HCT116 (cell line): ENCODE results near the gene POU2AF1. TPM values are rescaled to one million over a fixed set of nuclear protein-coding genes. Genes with fewer than 3 reads are reported as not detected.

Experiments used
- ATAC-seq: fragments of 200-7000 bp; cut with Tn5 transposase; 2 replicates; pipeline ENCODE4 v1.9.1; 2020; ENCODE audit warnings: mild to moderate bottlenecking, moderate library complexity
- BruUV-seq: library from RNA; stranded (reverse); fragments of 400-500 nt; replicated peaks from 2 replicates; lab custom pipeline; 2021; lab: Mats Ljungman, UMichigan
- CTCF ChIA-PET: fragments of 300-600 bp; sonication (Branson Sonifier 250); formaldehyde crosslinking; loops from one replicate; lab custom pipeline; 2021; ENCODE audit warnings: antibody characterized with exemption; lab: Charles Lee
- POLR2A ChIA-PET: fragments of 300-600, 350-600 bp; sonication (Branson Sonifier 250); formaldehyde crosslinking; loops from one replicate; lab custom pipeline; 2021; ENCODE audit warnings: antibody characterized with exemption; lab: Charles Lee
- RAD21 ChIA-PET, 2 experiments: fragments of 300-600 bp; sonication (Branson Sonifier 250); formaldehyde crosslinking; loops; one replicate each; lab custom pipeline; 2023; ENCODE audit warnings: low total read pairs in 2 of 2; ENCODE audit not compliant: uncharacterized antibody in 2 of 2, unreplicated experiment in 2 of 2, low non-redundant PET in 1 of 2; lab: Charles Lee
- DNase-seq: peaks from one replicate; pipeline ENCODE4 v3.0.0-alpha.2; 2010; ENCODE audit warnings: low read depth, low spot score
- H2AFZ ChIP-seq: fragments of 200-600 bp; shearing (Covaris generic), sonication (generic); 2 replicates; pipeline ENCODE4 v1.6.1; 2017; ENCODE audit warnings: low read depth, mixed run types, mixed read lengths, antibody characterized with exemption, low read length; ENCODE audit not compliant: poor library complexity, severe bottlenecking
- H3K27ac ChIP-seq: 2 replicates; pipeline ENCODE4 v1.5.1; 2012; ENCODE audit warnings: low read depth, low read length
- H3K27me3 ChIP-seq: fragments of 200-600 bp; sonication (generic); 2 replicates; pipeline ENCODE4 v1.6.1; 2016; ENCODE audit warnings: mixed run types, low read length, mixed read lengths; ENCODE audit not compliant: insufficient read depth
- H3K36me3 ChIP-seq, 2 experiments: fragments of 200-500 bp in 1 of 2; fragments of 200-600 bp in 1 of 2; sonication (Bioruptor generic) in 1 of 2; sonication (generic) in 1 of 2; 2 replicates each; pipeline versions ENCODE4 v1.5.1 to v1.6.1; 2014 to 2016; ENCODE audit warnings: low read length in 2 of 2, inconsistent platforms in 1 of 2, mixed read lengths in 1 of 2, mixed run types in 1 of 2; ENCODE audit not compliant: insufficient read depth in 2 of 2, control insufficient read depth in 1 of 2
- H3K4me1 ChIP-seq, 2 experiments: fragments of 200-600 bp in 1 of 2; sonication (generic) in 1 of 2; 2 replicates each; pipeline versions ENCODE4 v1.5.1 to v1.6.1; 2012 to 2017; ENCODE audit warnings: low read length in 2 of 2, inconsistent platforms in 1 of 2, mild to moderate bottlenecking in 1 of 2, mixed read lengths in 1 of 2, mixed run types in 1 of 2, moderate library complexity in 1 of 2; ENCODE audit not compliant: insufficient read depth in 2 of 2, control insufficient read depth in 1 of 2
- H3K4me2 ChIP-seq: fragments of 200-600 bp; sonication (generic); 2 replicates; pipeline ENCODE4 v1.6.1; 2017; ENCODE audit warnings: mixed run types, low read length, mixed read lengths
- H3K4me3 ChIP-seq, 2 experiments: fragments of 200-600 bp in 1 of 2; sonication (generic) in 1 of 2; replicated peaks in 1 of 2; 2 replicates each; pipeline ENCODE4 v1.5.1; 2011 to 2016; ENCODE audit warnings: low read length in 2 of 2, control low read depth in 1 of 2, low read depth in 1 of 2, mild to moderate bottlenecking in 1 of 2, mixed read lengths in 1 of 2, mixed run types in 1 of 2
- H3K79me2 ChIP-seq: fragments of 200-600 bp; sonication (generic); 2 replicates; pipeline ENCODE4 v1.6.1; 2017; ENCODE audit warnings: mild to moderate bottlenecking, mixed run types, low read length, moderate library complexity, mixed read lengths; ENCODE audit not compliant: insufficient read depth
- H3K9ac ChIP-seq: fragments of 200-600 bp; sonication (generic); 2 replicates; pipeline ENCODE4 v1.6.1; 2016; ENCODE audit warnings: low read length, mixed read lengths
- H3K9me2 ChIP-seq: fragments of 200-600 bp; sonication (generic), shearing (Covaris generic); 2 replicates; pipeline ENCODE4 v1.6.1; 2017; ENCODE audit warnings: mixed run types, mild to moderate bottlenecking, moderate library complexity; ENCODE audit not compliant: insufficient read depth
- H3K9me3 ChIP-seq, 2 experiments: fragments of 200-500 bp in 1 of 2; fragments of 200-600 bp in 1 of 2; sonication (Bioruptor generic) in 1 of 2; sonication (generic) in 1 of 2; 2 replicates each; pipeline ENCODE4 v1.6.1; 2014 to 2017; ENCODE audit warnings: low read length in 2 of 2, mixed read lengths in 2 of 2, inconsistent platforms in 1 of 2, low read depth in 1 of 2, mild to moderate bottlenecking in 1 of 2, mixed run types in 1 of 2, moderate library complexity in 1 of 2; ENCODE audit not compliant: control insufficient read depth in 1 of 2, insufficient read depth in 1 of 2
- H4K20me1 ChIP-seq: fragments of 200-600 bp; sonication (generic), shearing (Covaris generic); 2 replicates; pipeline ENCODE4 v1.6.1; 2017; ENCODE audit warnings: mixed run types, mild to moderate bottlenecking, moderate library complexity; ENCODE audit not compliant: insufficient read depth
- CEBPB ChIP-seq: IDR thresholded peaks from 2 replicates; pipeline ENCODE4 v1.6.1; 2012; ENCODE audit warnings: low read depth
- CTCF ChIP-seq, 3 experiments: fragments of 200-600 bp in 1 of 3; sonication (generic) in 1 of 3; IDR thresholded peaks in 2 of 3; conservative IDR thresholded peaks in 1 of 3; 2 replicates each; pipeline ENCODE4 v1.5.1; 2012 to 2017; ENCODE audit warnings: low read depth in 2 of 3, low read length in 2 of 3, antibody characterized with exemption in 1 of 3, borderline replicate concordance in 1 of 3, control low read depth in 1 of 3, mild to moderate bottlenecking in 1 of 3, mixed read lengths in 1 of 3, mixed run types in 1 of 3, moderate library complexity in 1 of 3; ENCODE audit not compliant: insufficient read depth in 1 of 3
- EGR1 ChIP-seq: IDR thresholded peaks from 2 replicates; pipeline ENCODE4 v1.6.1; 2012; ENCODE audit warnings: low read depth
- EZH2 ChIP-seq: fragments of 200-600 bp; sonication (generic); IDR thresholded peaks from 2 replicates; pipeline ENCODE4 v1.6.1; 2017; ENCODE audit warnings: antibody characterized with exemption, mixed run types
- EZH2phosphoT487 ChIP-seq: fragments of 200-600 bp; IDR thresholded peaks from 2 replicates; pipeline ENCODE4 v1.6.1; 2018; ENCODE audit warnings: antibody characterized with exemption, borderline replicate concordance
- FOSL1 ChIP-seq: IDR thresholded peaks from 2 replicates; pipeline ENCODE4 v1.6.1; 2012; ENCODE audit warnings: low read depth
- POLR2AphosphoS5 ChIP-seq: IDR thresholded peaks from 2 replicates; pipeline ENCODE4 v1.6.1; 2011; ENCODE audit warnings: mild to moderate bottlenecking, low read depth, low read length, moderate library complexity
- RAD21 ChIP-seq: IDR thresholded peaks from 2 replicates; pipeline ENCODE4 v1.6.1; 2012; ENCODE audit warnings: low read depth, mild to moderate bottlenecking
- SIN3A ChIP-seq: IDR thresholded peaks from 2 replicates; pipeline ENCODE4 v1.6.1; 2012; ENCODE audit warnings: low read depth
- SRF ChIP-seq: IDR thresholded peaks from 2 replicates; pipeline ENCODE4 v1.6.1; 2012; ENCODE audit warnings: low read depth
- YY1 ChIP-seq: IDR thresholded peaks from 2 replicates; pipeline ENCODE4 v1.6.1; 2011; ENCODE audit warnings: low read length, low read depth, moderate library complexity, mild to moderate bottlenecking; ENCODE audit not compliant: insufficient replicate concordance; ENCODE audit errors: extremely low read depth
- ZFX ChIP-seq: fragments of 450-650 bp; IDR thresholded peaks from 2 replicates; pipeline ENCODE4 v1.6.1; 2017
- ZNF274 ChIP-seq: fragments of 200-500 bp; sonication (Bioruptor generic); IDR thresholded peaks from 2 replicates; pipeline ENCODE4 v1.6.1; 2014; ENCODE audit warnings: mild to moderate bottlenecking, low read depth, low read length, inconsistent platforms
- intact Hi-C: fragments of 100-400 bp; cut with micrococcal nuclease; formaldehyde crosslinking; loops from 2 replicates; pipeline ENCODE4 v1.10.0; 2022
- total RNA-seq: library from RNA; stranded (reverse); gene quantifications from one replicate; pipeline ENCODE4 v1.2.1, GENCODE V29; 2021; ENCODE audit not compliant: unreplicated experiment

Gene POU2AF1
- total RNA-seq, 1 experiment from 2014 or later = 0.17 TPM

GRCh38 chr11:111336582-111337256 lies 42.4 kb downstream of the POU2AF1 start:
- CTCF ChIA-PET = no interaction called here

GRCh38 chr11:111336062-111336461 lies 43.0 kb downstream of the POU2AF1 start:
- no peak overlapping the region for H3K9ac ChIP-seq
- no peak overlapping the region for H3K4me3 ChIP-seq
- H2AFZ ChIP-seq = no peak overlapping the region
- ATAC-seq = no peak
- DNase-seq = no peak
- no peaks in the 10 kb centered on the region for H4K20me1 ChIP-seq
- no peaks in the 10 kb centered on the region for H3K79me2 ChIP-seq
- CTCF ChIA-PET = no interaction called here
- no TSS peak for BruUV-seq
- H3K27me3 ChIP-seq = peaks cover 6% of the 10 kb centered on the region; the same call in 1 of the 2 replicates
- no peak overlapping the region for H3K27ac ChIP-seq
- no peaks in the 10 kb centered on the region for H3K9me3 ChIP-seq
- RAD21 ChIA-PET = no interaction called here
- no peaks in the 10 kb centered on the region for H3K4me1 ChIP-seq
- POLR2A ChIA-PET = no interaction called here
- no peaks in the 10 kb centered on the region for H3K36me3 ChIP-seq
- no peaks in the 10 kb centered on the region; the same call in 1 of the 2 replicates for H3K9me2 ChIP-seq
- H3K4me2 ChIP-seq = no peak overlapping the region
- TF ChIP-seq ZNF274 (no peak), YY1 (no peak), EZH2 (no peak), RAD21 (no peak), SIN3A (no peak), ZFX (no peak), POLR2AphosphoS5 (no peak), EGR1 (no peak), CTCF (IDR thresholded peaks at IDR 0.05 in 2 of 3, conservative IDR thresholded peaks at IDR 0.05 in 1 of 3; ENCODE audit: borderline replicate concordance in 1 of 3, insufficient read depth in 1 of 3, low read depth in 2 of 3, low read length in 2 of 3) (no peak), CEBPB (no peak), FOSL1 (no peak), EZH2phosphoT487 (no peak), SRF (no peak)
- intact Hi-C loops = no loop called here

More at GRCh38 chr11:111336582-111337256, 42.4 kb downstream of the POU2AF1 start:
- H3K9me3 ChIP-seq = no peaks in the 10 kb centered on the region
- ATAC-seq (no peak), DNase-seq (no peak)
- no peak overlapping the region for H3K9ac ChIP-seq
- no peaks in the 10 kb centered on the region; the same call in 1 of the 2 replicates for H3K9me2 ChIP-seq
- TF ChIP-seq CEBPB = no peak
- no peak for TF ChIP-seq EZH2phosphoT487
- no peak for TF ChIP-seq SRF
- no peaks in the 10 kb centered on the region for H3K36me3 ChIP-seq
- H3K27me3 ChIP-seq = peaks cover 6% of the 10 kb centered on the region; the same call in 1 of the 2 replicates
- BruUV-seq = no TSS peak
- no peak overlapping the region for H3K27ac ChIP-seq
- no peak overlapping the region for H3K4me3 ChIP-seq
- no peak overlapping the region for H2AFZ ChIP-seq
- H3K4me2 ChIP-seq = no peak overlapping the region
- no peaks in the 10 kb centered on the region for H3K4me1 ChIP-seq
- intact Hi-C loops = no loop called here
- ChIA-PET RAD21 (no interaction called here), POLR2A (no interaction called here)
- no peaks in the 10 kb centered on the region for H4K20me1 ChIP-seq
- H3K79me2 ChIP-seq = no peaks in the 10 kb centered on the region
